Forelimb muscle (tissue), 1 donor: Measurements from ENCODE around the gene TPPP3. TPM values are rescaled to one million over a fixed set of nuclear protein-coding genes. Genes with fewer than 3 reads are reported as not detected.
A peak's percentile ranks its signal among the peaks of the same experiment; 100 is the strongest.

Experiments
- DNase-seq: peaks from one replicate; pipeline ENCODE4 v3.0.0-alpha.2; 2013; ENCODE audit warnings: low read depth
- polyA plus RNA-seq: library from polyadenylated mRNA; unstranded; fragments of 120-200 nt; gene quantifications from one replicate; pipeline ENCODE4 v1.2.1, GENCODE V29; 2013; ENCODE audit not compliant: insufficient read length

TPPP3 gene
- polyA plus RNA-seq, result 497 TPM

GRCh38 chr16:67393111-67393787, at the start of gene TPPP3:
TSS of gene TPPP3 (minus strand) at chr16:67393498. CDS start at chr16:67391111, 2,387 bp downstream.
- DNase-seq, result peak; percentile 68

- DNase-seq, result no peak
Observed at GRCh38 chr16:67442581-67443255, 49.4 kb upstream of the TPPP3 start.

GRCh38 chr16:67441907-67442306, 48.6 kb upstream of the TPPP3 start:
- DNase-seq, result no peak

GRCh38 chr16:67441271-67441753, 48.0 kb upstream of the TPPP3 start:
- no peak for DNase-seq

GRCh38 chr16:67438824-67439393, 45.6 kb upstream of the TPPP3 start:
- no peak for DNase-seq

- DNase-seq, result no peak
Observed at GRCh38 chr16:67438098-67438791, 44.9 kb upstream of the TPPP3 start.

GRCh38 chr16:67437513-67437912, 44.2 kb upstream of the TPPP3 start:
- no peak for DNase-seq

GRCh38 chr16:67436640-67437193, 43.4 kb upstream of the TPPP3 start:
- no peak for DNase-seq

- no peak for DNase-seq
Observed at GRCh38 chr16:67435758-67436164, 42.5 kb upstream of the TPPP3 start.

- no peak for DNase-seq
Observed at GRCh38 chr16:67433131-67433719, 39.9 kb upstream of the TPPP3 start.

- DNase-seq, result no peak
Observed at GRCh38 chr16:67432506-67432890, 39.2 kb upstream of the TPPP3 start.

- no peak for DNase-seq
Observed at GRCh38 chr16:67431775-67432505, 38.6 kb upstream of the TPPP3 start.

GRCh38 chr16:67430977-67431774, 37.9 kb upstream of the TPPP3 start, which contains the start of gene HSD11B2:
TSS of gene HSD11B2 (plus strand) at chr16:67431121. CDS start at chr16:67431249, 128 bp downstream.
- DNase-seq, result no peak

- no peak for DNase-seq
Observed at GRCh38 chr16:67430504-67430976, 37.2 kb upstream of the TPPP3 start.

- DNase-seq, result no peak
Observed at GRCh38 chr16:67429799-67430503, 36.7 kb upstream of the TPPP3 start.

- no peak for DNase-seq
Observed at GRCh38 chr16:67429053-67429798, 35.9 kb upstream of the TPPP3 start.

- no peak for DNase-seq
Observed at GRCh38 chr16:67428146-67428731, 34.9 kb upstream of the TPPP3 start.

- no peak for DNase-seq
Observed at GRCh38 chr16:67426950-67427349, 33.7 kb upstream of the TPPP3 start.
